Neutrophil (primary cell): ENCODE data around the gene RHD.

Experiments used
- H3K27ac ChIP-seq: fragments of 200-600 bp; sonication (generic); 2 replicates; pipeline ENCODE4 v1.5.1; 2016; ENCODE audit warnings: mild to moderate bottlenecking, moderate library complexity
- H3K27me3 ChIP-seq: fragments of 200-600 bp; sonication (generic); 2 replicates; pipeline ENCODE4 v1.6.0; 2016; ENCODE audit warnings: mild to moderate bottlenecking
- H3K36me3 ChIP-seq: fragments of 200-600 bp; sonication (generic); 2 replicates; pipeline ENCODE4 v1.5.1; 2017
- H3K4me1 ChIP-seq, 2 experiments: fragments of 200-600 bp in 1 of 2; sonication (generic) in 1 of 2; 1 replicate in 1 of 2; 2 replicates in 1 of 2; pipeline versions ENCODE4 v1.5.1 to v1.6.1; 2013 to 2016; ENCODE audit warnings: low read depth in 1 of 2, low read length in 1 of 2, mild to moderate bottlenecking in 1 of 2, moderate library complexity in 1 of 2; ENCODE audit not compliant: control insufficient read depth in 1 of 2, insufficient read depth in 1 of 2
- H3K4me3 ChIP-seq, 2 experiments: fragments of 200-600 bp in 1 of 2; sonication (generic) in 1 of 2; 1 replicate in 1 of 2; 2 replicates in 1 of 2; pipeline ENCODE4 v1.5.1; 2013 to 2016; ENCODE audit warnings: low read depth in 1 of 2, low read length in 1 of 2, mild to moderate bottlenecking in 1 of 2, moderate library complexity in 1 of 2
- H3K9me3 ChIP-seq: fragments of 200-600 bp; sonication (generic); 2 replicates; pipeline ENCODE4 v1.5.1; 2016
- TF ChIP-seq, protein P1 (sequence below): fragments of 200-600 bp; sonication (generic); IDR thresholded peaks from 2 replicates; pipeline ENCODE4 v1.5.1; 2016; ENCODE audit warnings: antibody characterized with exemption

The RHD gene

DNA sequence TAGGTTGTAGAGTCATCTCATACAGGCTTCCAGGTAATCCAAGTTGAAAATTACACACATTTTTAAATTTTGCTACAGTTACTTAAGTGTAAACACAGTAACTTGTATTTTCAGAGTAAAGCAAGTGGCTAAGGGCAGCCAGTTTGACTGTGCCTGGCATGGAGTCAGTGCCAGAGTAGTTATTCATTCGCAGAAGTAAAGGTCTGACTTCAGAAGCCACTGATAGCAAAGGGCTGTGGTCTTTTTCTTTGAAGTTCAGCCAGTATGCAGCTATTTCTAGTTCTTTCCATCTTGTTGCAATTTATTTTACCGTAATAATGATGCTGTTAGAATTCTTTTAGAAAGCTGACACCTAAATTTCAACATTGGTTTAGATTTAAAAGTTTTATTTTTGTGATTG lies 75.2 kb downstream of the RHD start:
- Histone ChIP-seq H3K9me3 (no peaks in the 10 kb centered on the region), H3K4me3 (no peak overlapping the region), H3K27me3 (no peaks in the 10 kb centered on the region), H3K27ac (no peak overlapping the region), H3K4me1 (no peaks in the 10 kb centered on the region), H3K36me3 (peaks cover 80% of the 10 kb centered on the region)
- TF ChIP-seq, protein P1, sequence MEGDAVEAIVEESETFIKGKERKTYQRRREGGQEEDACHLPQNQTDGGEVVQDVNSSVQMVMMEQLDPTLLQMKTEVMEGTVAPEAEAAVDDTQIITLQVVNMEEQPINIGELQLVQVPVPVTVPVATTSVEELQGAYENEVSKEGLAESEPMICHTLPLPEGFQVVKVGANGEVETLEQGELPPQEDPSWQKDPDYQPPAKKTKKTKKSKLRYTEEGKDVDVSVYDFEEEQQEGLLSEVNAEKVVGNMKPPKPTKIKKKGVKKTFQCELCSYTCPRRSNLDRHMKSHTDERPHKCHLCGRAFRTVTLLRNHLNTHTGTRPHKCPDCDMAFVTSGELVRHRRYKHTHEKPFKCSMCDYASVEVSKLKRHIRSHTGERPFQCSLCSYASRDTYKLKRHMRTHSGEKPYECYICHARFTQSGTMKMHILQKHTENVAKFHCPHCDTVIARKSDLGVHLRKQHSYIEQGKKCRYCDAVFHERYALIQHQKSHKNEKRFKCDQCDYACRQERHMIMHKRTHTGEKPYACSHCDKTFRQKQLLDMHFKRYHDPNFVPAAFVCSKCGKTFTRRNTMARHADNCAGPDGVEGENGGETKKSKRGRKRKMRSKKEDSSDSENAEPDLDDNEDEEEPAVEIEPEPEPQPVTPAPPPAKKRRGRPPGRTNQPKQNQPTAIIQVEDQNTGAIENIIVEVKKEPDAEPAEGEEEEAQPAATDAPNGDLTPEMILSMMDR, result no peak

DNA sequence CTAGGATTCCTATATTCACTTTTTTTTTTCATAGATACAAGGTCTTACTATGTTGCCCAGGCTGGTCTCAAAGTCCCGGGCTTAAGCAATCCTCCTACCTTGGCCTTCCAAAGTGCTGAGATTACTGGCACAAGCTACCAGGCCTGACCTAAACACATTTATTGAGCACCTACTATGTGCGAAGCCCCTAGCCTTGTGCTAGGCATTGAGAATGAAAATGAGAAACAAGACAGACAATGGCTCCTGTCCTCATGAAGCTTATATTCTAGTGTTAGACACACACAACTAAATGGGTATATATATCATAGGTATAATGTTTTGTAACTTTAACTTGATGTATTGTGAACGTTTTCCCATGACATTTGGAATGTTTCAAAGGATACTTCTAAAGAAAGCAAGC lies 77.3 kb downstream of the RHD start:
- H3K4me3 ChIP-seq, result no peak overlapping the region
- no peaks in the 10 kb centered on the region for H3K4me1 ChIP-seq
- H3K27me3 ChIP-seq, result no peaks in the 10 kb centered on the region
- TF ChIP-seq, protein P1, result no peak
- peaks cover 84% of the 10 kb centered on the region for H3K36me3 ChIP-seq
- no peak overlapping the region for H3K27ac ChIP-seq
- no peaks in the 10 kb centered on the region for H3K9me3 ChIP-seq

DNA sequence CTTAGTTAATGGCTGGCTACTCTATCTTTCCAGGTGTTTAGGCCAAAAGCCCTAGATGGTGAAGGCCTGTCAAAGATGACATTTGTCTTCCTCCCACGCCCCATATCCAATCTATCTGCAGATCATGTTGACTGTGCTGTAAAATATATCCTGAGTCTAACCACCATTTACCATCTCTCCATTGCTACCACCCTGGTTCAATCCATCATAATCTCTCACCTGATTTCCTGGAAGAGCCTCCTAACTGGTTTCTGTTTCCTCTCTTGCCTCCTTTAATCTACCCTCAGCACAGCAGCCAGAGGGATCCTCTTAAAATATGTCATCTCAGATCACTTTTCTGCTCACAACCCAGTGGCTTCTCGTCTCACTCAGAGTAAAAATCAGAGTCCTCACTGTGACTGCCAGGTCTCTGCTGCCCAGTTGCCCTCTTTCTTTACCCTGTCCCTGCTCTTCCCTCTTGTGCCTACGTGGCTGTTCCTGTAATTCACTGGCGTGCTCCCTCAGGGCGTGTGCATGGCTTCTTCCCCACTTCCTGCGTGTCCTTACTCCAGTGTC lies 83.6 kb downstream of the RHD start:
- no peaks in the 10 kb centered on the region for H3K4me1 ChIP-seq
- peaks cover 96% of the 10 kb centered on the region for H3K36me3 ChIP-seq
- no peak overlapping the region for H3K4me3 ChIP-seq
- H3K9me3 ChIP-seq, result no peaks in the 10 kb centered on the region
- TF ChIP-seq, protein P1, result no peak
- no peak overlapping the region for H3K27ac ChIP-seq
- H3K27me3 ChIP-seq, result no peaks in the 10 kb centered on the region

DNA sequence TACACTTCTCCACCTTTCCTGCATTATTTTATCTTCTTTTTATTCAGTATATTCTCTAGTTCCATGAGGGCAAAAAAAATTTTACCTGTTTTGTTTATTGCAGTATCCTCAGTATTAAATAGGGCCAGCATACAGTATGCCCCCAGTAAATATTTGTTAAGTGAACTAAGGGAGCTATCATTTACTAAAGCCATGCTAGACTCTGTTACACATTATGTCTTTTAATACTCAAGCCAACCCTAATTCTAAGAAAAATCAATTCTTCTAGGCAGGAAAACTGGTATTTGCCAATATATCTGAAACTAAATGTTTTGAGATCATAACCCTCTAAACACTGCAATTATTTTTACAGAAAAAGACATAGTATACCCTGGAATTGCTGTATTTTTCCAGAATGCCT lies 84.1 kb downstream of the RHD start:
- Histone ChIP-seq H3K9me3 (no peaks in the 10 kb centered on the region), H3K4me3 (no peak overlapping the region), H3K27me3 (no peaks in the 10 kb centered on the region), H3K27ac (no peak overlapping the region), H3K4me1 (no peaks in the 10 kb centered on the region), H3K36me3 (peaks cover 100% of the 10 kb centered on the region)
- TF ChIP-seq, protein P1, result no peak

DNA sequence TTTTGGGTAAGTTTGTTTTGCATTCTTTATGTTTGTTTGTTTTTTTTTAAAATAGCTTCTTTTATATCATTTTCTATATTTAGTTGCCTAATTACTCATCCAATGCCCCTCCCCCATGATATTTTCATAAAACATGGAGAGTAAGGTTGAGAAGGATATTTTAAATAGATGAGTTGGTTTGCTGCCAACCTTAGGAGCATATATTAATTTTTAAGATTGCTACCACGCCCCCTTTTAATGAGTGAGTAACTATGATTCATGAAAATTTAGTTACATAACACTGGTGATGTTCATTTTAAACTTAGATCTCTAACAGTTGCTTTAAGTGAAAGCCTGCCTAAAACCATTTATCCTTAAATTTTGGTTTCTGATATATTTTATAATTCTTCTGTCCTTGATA lies 84.5 kb downstream of the RHD start:
- H3K4me1 ChIP-seq, result no peaks in the 10 kb centered on the region
- H3K4me3 ChIP-seq, result no peak overlapping the region
- H3K9me3 ChIP-seq, result no peaks in the 10 kb centered on the region
- no peak overlapping the region for H3K27ac ChIP-seq
- TF ChIP-seq, protein P1, result no peak
- H3K36me3 ChIP-seq, result peaks cover 100% of the 10 kb centered on the region
- no peaks in the 10 kb centered on the region for H3K27me3 ChIP-seq
